Esophagus squamous epithelium (tissue), 4 donors: ENCODE results near the gene PPP2R2C.

ENCODE experiments used
- POLR2A ChIP-seq, 4 donors: fragments of 450-650 bp; IDR thresholded peaks; one replicate each; pipeline ENCODE4 v1.6.1; 2017; ENCODE audit warnings: antibody characterized with exemption in 4 of 4, mild to moderate bottlenecking in 4 of 4, moderate library complexity in 3 of 4
- TF ChIP-seq, protein P1 (sequence below), 6 experiments: fragments of 450-650 bp in 4 of 6; fragments of 200-600 bp in 2 of 6; sonication (generic) in 2 of 6; IDR thresholded peaks; one replicate each; pipeline ENCODE4 v1.5.1; 2016 to 2019; ENCODE audit warnings: antibody characterized with exemption in 6 of 6, mild to moderate bottlenecking in 4 of 6, moderate library complexity in 4 of 6

DNA sequence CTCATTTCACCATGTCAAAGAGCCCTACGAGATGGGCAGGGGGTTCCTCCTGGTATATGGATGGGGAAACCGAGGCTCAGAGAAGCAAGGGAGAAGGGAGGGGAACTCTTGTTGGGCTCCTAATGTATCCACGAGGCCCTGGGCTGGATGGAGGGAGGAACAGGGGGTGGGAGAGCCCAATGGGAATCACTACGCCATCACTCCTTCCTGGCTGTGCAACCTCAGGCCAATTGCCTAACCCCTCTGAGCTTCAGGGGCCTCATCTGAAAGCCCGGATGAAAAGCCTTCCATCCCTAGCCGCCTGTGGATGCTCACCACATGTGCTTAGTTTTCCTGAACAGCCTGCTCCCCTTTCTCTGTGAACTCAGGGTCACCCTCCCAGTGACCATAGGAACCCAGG, 57.8 kb downstream of the PPP2R2C start:
- TF ChIP-seq, protein P1, sequence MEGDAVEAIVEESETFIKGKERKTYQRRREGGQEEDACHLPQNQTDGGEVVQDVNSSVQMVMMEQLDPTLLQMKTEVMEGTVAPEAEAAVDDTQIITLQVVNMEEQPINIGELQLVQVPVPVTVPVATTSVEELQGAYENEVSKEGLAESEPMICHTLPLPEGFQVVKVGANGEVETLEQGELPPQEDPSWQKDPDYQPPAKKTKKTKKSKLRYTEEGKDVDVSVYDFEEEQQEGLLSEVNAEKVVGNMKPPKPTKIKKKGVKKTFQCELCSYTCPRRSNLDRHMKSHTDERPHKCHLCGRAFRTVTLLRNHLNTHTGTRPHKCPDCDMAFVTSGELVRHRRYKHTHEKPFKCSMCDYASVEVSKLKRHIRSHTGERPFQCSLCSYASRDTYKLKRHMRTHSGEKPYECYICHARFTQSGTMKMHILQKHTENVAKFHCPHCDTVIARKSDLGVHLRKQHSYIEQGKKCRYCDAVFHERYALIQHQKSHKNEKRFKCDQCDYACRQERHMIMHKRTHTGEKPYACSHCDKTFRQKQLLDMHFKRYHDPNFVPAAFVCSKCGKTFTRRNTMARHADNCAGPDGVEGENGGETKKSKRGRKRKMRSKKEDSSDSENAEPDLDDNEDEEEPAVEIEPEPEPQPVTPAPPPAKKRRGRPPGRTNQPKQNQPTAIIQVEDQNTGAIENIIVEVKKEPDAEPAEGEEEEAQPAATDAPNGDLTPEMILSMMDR (IDR thresholded peaks at IDR 0.05), result no peak
- no peak for TF ChIP-seq POLR2A (IDR thresholded peaks at IDR 0.05)
